HL-60 (cell line): ENCODE results near the gene MPC1.

Experiments
- DNase-seq, 2 experiments: peaks; one replicate each; pipeline ENCODE4 v3.0.0-alpha.2; 2010 to 2020; ENCODE audit warnings: low read depth in 1 of 2, low spot score in 1 of 2
- H3K27ac ChIP-seq: fragments of 250-450 bp; sonication (Bioruptor Pico); replicated peaks from 2 replicates; pipeline ENCODE4 v1.5.1; 2020; ENCODE audit warnings: mild to moderate bottlenecking, moderate library complexity
- H3K27me3 ChIP-seq: fragments of 250-450 bp; sonication (Bioruptor Pico); 2 replicates; pipeline ENCODE4 v1.5.1; 2021; ENCODE audit warnings: mild to moderate bottlenecking, moderate library complexity; ENCODE audit not compliant: insufficient read depth, poor library complexity, severe bottlenecking
- H3K4me3 ChIP-seq: replicated peaks from 2 replicates; pipeline ENCODE4 v1.5.1; 2011; ENCODE audit warnings: mild to moderate bottlenecking, control low read depth, low read length; ENCODE audit not compliant: insufficient read depth
- GABPA ChIP-seq: IDR thresholded peaks from 2 replicates; pipeline ENCODE4 v1.6.1; 2012; ENCODE audit warnings: low read depth
- POLR2AphosphoS5 ChIP-seq: IDR thresholded peaks from 2 replicates; pipeline ENCODE4 v1.6.1; 2012; ENCODE audit warnings: low read depth
- REST ChIP-seq: IDR thresholded peaks from 2 replicates; pipeline ENCODE4 v1.6.1; 2012; ENCODE audit warnings: low read depth; ENCODE audit not compliant: insufficient replicate concordance
- SPI1 ChIP-seq: IDR thresholded peaks from 2 replicates; pipeline ENCODE4 v1.6.1; 2012; ENCODE audit warnings: low read depth, mild to moderate bottlenecking, borderline replicate concordance
- TF ChIP-seq, protein P1 (sequence below): IDR thresholded peaks from one replicate; pipeline ENCODE4 v1.5.1; 2011; ENCODE audit warnings: low read length, control low read depth, inconsistent platforms; ENCODE audit not compliant: insufficient read depth

MPC1 gene

DNA sequence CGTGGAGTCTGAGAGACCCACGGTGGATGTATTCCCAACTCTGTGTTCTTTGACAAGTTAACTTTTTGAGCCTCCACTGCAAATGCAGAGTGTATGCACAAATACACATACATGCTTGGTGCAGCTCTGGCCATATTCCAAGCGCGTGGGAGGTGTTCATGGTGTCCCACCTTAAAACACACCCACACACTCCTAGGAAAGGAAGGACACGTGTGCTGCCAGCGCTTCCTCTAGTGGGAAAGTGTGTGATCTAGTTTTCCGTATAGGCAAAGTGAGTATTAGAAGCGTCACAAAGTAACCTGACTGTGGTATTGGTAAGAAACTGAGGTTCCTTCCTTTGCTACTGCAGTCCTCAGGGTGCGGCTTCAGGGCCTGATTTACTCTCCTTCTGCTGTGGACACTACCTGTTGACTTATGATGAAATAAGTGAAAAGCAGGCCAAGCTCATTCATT, 36.0 kb upstream of the MPC1 start:
- TF ChIP-seq REST (no peak), SPI1 (no peak), GABPA (no peak), POLR2AphosphoS5 (no peak)
- TF ChIP-seq, protein P1, sequence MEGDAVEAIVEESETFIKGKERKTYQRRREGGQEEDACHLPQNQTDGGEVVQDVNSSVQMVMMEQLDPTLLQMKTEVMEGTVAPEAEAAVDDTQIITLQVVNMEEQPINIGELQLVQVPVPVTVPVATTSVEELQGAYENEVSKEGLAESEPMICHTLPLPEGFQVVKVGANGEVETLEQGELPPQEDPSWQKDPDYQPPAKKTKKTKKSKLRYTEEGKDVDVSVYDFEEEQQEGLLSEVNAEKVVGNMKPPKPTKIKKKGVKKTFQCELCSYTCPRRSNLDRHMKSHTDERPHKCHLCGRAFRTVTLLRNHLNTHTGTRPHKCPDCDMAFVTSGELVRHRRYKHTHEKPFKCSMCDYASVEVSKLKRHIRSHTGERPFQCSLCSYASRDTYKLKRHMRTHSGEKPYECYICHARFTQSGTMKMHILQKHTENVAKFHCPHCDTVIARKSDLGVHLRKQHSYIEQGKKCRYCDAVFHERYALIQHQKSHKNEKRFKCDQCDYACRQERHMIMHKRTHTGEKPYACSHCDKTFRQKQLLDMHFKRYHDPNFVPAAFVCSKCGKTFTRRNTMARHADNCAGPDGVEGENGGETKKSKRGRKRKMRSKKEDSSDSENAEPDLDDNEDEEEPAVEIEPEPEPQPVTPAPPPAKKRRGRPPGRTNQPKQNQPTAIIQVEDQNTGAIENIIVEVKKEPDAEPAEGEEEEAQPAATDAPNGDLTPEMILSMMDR: no peak
- DNase-seq: no peak
- H3K27ac ChIP-seq: no peak overlapping the region
- H3K4me3 ChIP-seq: no peak overlapping the region
- H3K27me3 ChIP-seq: no peaks in the 10 kb centered on the region

DNA sequence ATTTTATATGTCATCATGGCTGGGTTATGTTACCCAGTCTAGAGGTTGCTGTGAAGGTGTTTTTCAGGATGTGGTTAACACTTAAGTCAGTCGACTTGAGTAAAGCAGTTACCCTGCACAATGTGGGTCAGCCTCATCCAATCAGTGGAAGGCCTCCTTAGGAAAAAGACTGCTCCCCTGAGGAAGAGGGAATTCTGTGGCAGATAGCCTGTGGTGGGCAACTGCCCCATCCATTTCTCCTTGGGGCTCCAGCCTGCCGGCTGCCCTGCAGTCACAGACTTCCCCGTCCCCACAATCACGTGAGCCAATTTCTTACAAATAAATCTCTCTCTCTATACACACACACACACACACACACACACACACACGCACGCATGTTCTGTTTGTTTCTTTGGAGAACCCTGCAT, 34.5 kb upstream of the MPC1 start:
- TF ChIP-seq REST (no peak), SPI1 (no peak)
- TF ChIP-seq, protein P1: no peak
- H3K27me3 ChIP-seq: no peaks in the 10 kb centered on the region
- H3K4me3 ChIP-seq: no peak overlapping the region
- H3K27ac ChIP-seq: no peak overlapping the region
- DNase-seq: no peak

DNA sequence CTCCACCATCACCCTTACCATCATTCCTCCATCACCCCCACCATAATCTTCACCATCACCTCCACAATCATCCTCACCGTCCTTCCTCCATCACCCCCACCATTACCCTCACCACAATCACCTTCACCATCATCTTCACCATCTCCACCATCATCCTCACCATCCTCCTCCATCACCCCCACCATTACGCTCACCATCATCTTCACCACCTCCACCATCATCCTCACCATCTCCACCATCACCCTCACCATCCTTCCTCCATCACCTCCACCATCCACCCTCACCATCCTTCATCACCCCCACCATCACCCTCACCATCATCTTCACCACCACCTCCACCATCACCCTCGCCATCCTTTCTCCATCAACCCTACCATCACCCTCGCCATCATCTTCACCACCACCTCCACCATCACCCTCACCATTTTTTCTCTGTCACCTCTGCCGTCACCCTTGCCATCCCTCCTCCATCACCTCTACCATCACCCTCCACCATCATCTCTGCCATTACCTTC, 33.1 kb upstream of the MPC1 start:
- TF ChIP-seq GABPA (no peak), SPI1 (no peak), POLR2AphosphoS5 (no peak), REST (no peak)
- TF ChIP-seq, protein P1: no peak

More for the DNA sequence above, 33.1 kb upstream of the MPC1 start:
- Histone ChIP-seq H3K27ac (no peak overlapping the region), H3K27me3 (no peaks in the 10 kb centered on the region), H3K4me3 (no peak overlapping the region)
- no peak for DNase-seq
